ENCODE measurements around the gene OBSCN.

Gene OBSCN

GRCh38 chr1:228277491-228278431, 69.9 kb downstream of the OBSCN start:
- DNase-seq (ENCODE audit: low read depth in 2 of 2), result no peak

DNA sequence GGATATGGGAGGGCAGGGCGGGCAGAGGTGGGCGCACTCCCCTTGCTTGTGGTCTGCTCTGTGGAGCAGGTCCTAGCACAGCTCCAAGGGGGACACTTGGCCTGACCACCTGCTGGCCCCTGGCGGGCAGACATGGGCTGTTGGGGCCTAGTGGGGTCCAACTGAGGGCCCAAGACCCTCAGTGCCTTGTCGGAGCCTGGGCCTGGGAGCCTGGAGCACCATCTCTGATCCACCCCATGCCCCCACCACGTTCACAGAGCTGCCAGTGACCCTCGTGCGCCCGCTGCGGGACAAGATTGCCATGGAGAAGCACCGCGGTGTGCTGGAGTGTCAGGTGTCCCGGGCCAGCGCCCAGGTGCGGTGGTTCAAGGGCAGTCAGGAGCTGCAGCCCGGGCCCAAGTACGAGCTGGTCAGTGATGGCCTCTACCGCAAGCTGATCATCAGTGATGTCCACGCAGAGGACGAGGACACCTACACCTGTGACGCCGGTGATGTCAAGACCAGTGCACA, 70.6 kb downstream of the OBSCN start:
- no peak for DNase-seq (ENCODE audit: low read depth in 2 of 2)

DNA sequence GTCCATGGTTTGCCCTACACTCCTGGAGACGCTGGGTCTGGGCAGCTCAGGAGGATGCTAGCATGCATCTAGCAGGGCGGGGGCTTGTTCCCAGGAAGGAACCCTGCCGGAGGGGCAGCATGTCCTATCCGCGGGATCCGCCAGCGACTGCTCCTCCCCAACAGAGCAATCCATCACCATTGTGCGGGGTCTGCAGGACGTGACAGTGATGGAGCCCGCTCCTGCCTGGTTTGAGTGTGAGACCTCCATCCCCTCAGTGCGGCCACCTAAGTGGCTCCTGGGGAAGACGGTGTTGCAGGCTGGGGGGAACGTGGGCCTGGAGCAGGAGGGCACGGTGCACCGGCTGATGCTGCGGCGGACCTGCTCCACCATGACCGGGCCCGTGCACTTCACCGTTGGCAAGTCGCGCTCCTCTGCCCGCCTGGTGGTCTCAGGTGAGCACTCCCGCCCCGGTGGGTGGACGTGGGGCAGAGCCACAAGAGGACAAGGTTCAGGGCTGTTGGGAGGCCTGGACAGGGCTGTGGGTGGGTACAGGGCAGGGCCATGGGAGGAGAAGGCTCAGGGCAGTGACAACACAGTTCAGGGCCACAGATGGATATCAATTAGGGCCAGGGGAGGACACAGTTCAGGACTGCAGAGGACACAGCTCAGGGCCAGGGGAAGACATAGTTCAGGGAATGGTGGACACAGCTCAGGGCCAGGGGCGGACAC, 71.3 kb downstream of the OBSCN start:
- DNase-seq (ENCODE audit: low read depth in 2 of 2), result no peak

DNA sequence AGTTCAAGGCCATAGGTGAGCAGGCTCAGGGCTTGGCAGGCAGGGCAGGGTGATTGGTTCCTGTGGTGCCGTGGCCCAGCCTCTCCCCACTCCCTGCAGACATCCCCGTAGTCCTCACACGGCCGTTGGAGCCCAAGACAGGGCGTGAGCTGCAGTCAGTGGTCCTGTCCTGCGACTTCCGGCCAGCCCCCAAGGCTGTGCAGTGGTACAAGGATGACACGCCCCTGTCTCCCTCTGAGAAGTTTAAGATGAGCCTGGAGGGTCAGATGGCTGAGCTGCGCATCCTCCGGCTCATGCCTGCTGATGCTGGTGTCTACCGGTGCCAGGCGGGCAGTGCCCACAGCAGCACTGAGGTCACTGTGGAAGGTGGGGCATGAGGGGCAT, 71.9 kb downstream of the OBSCN start:
- DNase-seq (ENCODE audit: low read depth in 2 of 2), result no peak

- DNase-seq (ENCODE audit: low read depth in 2 of 2), result no peak
These were observed 72.5 kb downstream of the OBSCN start for GRCh38 chr1:228280106-228280901.

GRCh38 chr1:228280961-228281591, 73.2 kb downstream of the OBSCN start:
- DNase-seq (ENCODE audit: low read depth in 2 of 2), result no peak

- no peak for DNase-seq (ENCODE audit: low read depth in 2 of 2)
These were observed 73.9 kb downstream of the OBSCN start for GRCh38 chr1:228281631-228282328.

- no peak for DNase-seq (ENCODE audit: low read depth in 2 of 2)
These were observed 74.6 kb downstream of the OBSCN start for GRCh38 chr1:228282329-228283042.

DNA sequence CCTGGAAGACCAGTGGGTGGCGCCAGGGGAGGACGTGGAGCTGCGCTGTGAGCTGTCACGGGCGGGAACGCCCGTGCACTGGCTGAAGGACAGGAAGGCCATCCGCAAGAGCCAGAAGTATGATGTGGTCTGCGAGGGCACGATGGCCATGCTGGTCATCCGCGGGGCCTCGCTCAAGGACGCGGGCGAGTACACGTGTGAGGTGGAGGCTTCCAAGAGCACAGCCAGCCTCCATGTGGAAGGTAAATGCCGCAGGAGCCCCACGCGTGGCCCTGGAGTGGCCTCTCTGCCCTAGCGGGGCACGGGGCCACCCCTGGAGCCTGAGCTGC, 75.2 kb downstream of the OBSCN start:
- DNase-seq (ENCODE audit: low read depth in 2 of 2), result no peak

DNA sequence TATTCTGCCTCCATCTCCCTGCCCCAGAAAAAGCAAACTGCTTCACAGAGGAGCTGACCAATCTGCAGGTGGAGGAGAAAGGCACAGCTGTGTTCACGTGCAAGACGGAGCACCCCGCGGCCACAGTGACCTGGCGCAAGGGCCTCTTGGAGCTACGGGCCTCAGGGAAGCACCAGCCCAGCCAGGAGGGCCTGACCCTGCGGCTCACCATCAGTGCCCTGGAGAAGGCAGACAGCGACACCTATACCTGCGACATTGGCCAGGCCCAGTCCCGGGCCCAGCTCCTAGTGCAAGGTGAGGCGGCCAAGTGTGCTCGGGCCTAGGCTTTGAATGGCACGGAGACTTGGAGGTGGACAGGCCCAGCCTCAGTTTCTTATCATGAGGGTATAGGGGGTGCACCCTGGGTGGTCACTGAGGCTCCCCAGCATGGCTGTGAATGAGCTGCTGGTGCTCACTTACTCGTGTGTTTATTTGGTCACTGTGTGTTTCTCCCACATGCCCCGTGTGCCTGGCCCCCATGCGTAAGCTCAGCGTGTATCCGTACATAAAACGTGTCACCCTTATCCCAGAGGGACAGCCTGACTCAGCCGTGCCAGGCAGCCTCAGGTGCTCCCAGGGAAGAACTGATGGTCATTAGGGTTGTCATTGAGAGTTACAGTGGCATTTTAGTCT, 75.8 kb downstream of the OBSCN start:
- no peak for DNase-seq (ENCODE audit: low read depth in 2 of 2)

DNA sequence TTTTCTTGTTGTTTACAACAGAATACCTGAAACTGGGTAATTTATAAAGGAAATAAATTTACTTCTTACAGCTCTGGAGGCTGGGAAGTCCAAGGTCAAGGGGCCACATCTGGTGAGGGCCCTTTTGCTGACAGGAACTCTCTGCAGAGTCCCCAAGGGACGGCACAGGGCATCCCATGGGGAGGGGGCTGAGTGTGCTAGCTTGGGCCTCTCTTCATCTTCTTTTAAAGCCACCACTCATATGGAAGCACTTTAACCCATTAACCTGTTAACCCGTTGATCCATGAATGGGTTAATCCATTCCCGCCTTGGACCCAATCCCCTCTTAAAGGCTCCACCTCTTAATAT, 76.3 kb downstream of the OBSCN start:
- DNase-seq (ENCODE audit: low read depth in 2 of 2), result no peak

GRCh38 chr1:228284521-228284920, 76.7 kb downstream of the OBSCN start:
- no peak for DNase-seq (ENCODE audit: low read depth in 2 of 2)

DNA sequence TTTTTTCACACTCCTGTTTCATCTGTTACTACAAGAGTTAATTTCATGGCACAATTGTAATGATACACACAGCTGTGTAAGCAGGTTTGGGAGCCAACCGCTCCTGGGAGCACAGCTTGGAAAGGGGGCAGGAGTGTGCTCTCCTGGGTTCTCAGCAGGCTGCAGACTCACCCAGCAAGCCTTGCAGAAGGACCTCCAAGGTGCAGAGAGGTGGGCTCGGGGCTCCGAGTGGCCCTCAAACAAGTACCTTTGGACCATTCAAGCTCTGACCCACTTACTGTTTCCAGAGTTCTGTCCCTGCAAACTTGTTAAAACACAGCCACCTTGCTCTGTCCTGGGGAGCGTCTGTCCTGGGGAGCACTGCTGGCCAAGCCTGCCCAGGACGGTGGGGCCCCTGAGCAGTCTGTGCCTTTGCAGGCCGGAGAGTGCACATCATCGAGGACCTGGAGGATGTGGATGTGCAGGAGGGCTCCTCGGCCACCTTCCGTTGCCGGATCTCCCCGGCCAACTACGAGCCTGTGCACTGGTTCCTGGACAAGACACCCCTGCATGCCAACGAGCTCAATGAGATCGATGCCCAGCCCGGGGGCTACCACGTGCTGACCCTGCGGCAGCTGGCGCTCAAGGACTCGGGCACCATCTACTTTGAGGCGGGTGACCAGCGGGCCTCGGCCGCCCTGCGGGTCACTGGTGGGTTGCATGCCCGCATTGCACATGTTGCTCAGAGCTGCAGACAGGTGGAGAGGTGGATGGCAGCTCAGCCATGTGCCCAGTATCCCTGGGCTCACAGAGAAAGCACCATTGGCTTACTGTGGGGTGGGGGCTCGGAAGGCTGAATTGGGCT, 78.0 kb downstream of the OBSCN start:
- no peak for DNase-seq (ENCODE audit: low read depth in 2 of 2)

- no peak for DNase-seq (ENCODE audit: low read depth in 2 of 2)
These were observed 78.9 kb downstream of the OBSCN start for GRCh38 chr1:228286505-228287417.

- no peak for DNase-seq (ENCODE audit: low read depth in 2 of 2)
These were observed 79.9 kb downstream of the OBSCN start for GRCh38 chr1:228287541-228288425.

DNA sequence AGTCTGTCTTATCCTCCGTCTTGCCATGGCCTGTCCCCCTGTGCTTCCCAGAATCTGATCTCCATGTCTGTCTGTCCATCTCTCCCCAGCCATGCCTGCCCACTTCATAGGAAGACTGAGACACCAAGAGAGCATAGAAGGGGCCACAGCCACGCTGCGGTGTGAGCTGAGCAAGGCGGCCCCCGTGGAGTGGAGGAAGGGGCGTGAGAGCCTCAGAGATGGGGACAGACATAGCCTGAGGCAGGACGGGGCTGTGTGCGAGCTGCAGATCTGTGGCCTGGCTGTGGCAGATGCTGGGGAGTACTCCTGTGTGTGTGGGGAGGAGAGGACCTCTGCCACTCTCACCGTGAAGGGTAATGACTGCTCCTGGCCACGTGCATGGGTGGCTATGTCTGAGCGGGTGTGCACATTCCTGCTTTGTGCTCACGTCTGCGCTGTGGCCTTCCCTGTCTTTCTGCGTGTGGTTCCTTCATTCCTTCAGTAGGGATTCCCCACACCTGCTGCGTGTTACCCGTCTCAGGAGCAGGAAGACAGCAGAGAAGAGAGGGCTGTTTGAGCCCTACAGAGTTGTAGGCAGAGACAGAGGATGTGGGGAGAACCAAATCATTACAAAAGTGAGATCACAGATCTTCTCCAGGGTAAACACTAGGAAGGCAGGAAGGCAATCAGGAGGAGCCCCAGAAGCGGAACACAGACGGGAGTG, 80.8 kb downstream of the OBSCN start:
- no peak for DNase-seq (ENCODE audit: low read depth in 2 of 2)

All from activated CD4-positive, alpha-beta T cell treated with anti-CD3 and anti-CD28 coated beads for 24 hours (primary cell).